Breast epithelium (tissue), 3 donors: ENCODE measurements around the gene PTPN22.

Experiments
- POLR2A ChIP-seq: fragments of 450-650 bp; IDR thresholded peaks from one replicate; pipeline ENCODE4 v1.6.1; 2016; ENCODE audit warnings: antibody characterized with exemption, mild to moderate bottlenecking, moderate library complexity
- POLR2AphosphoS5 ChIP-seq, 3 donors: sonication (generic); formaldehyde crosslinking; IDR thresholded peaks; one replicate each; pipeline ENCODE4 v1.6.1; 2017; ENCODE audit warnings: antibody characterized with exemption in 3 of 3
- TF ChIP-seq, protein P1 (sequence below), 3 donors: fragments of 450-650 bp; IDR thresholded peaks; one replicate each; pipeline ENCODE4 v1.5.1; 2016 to 2017; ENCODE audit warnings: antibody characterized with exemption in 3 of 3, mild to moderate bottlenecking in 3 of 3, moderate library complexity in 3 of 3

DNA sequence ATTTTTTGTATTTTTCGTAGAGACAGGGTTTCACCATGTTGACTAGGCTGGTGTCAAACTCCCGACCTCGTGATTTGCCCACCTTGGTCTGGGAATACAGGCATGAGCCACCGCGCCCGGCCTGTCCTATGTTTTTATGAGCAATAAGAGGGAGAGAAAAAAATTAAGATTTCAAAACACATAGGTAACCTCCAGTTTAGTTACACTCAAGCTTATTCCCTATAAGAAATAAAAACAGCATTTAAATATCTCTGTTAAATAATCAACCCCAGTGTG is 66.3 kb downstream of the PTPN22 start:
- TF ChIP-seq, protein P1, sequence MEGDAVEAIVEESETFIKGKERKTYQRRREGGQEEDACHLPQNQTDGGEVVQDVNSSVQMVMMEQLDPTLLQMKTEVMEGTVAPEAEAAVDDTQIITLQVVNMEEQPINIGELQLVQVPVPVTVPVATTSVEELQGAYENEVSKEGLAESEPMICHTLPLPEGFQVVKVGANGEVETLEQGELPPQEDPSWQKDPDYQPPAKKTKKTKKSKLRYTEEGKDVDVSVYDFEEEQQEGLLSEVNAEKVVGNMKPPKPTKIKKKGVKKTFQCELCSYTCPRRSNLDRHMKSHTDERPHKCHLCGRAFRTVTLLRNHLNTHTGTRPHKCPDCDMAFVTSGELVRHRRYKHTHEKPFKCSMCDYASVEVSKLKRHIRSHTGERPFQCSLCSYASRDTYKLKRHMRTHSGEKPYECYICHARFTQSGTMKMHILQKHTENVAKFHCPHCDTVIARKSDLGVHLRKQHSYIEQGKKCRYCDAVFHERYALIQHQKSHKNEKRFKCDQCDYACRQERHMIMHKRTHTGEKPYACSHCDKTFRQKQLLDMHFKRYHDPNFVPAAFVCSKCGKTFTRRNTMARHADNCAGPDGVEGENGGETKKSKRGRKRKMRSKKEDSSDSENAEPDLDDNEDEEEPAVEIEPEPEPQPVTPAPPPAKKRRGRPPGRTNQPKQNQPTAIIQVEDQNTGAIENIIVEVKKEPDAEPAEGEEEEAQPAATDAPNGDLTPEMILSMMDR (IDR thresholded peaks at IDR 0.05), result no peak
- no peak for TF ChIP-seq POLR2A
- no peak for TF ChIP-seq POLR2AphosphoS5 (IDR thresholded peaks at IDR 0.05)
